GM12801 (cell line): ENCODE measurements around the gene VSTM5.

Source experiments
- CTCF ChIP-seq: IDR thresholded peaks from one replicate; pipeline ENCODE4 v1.5.1; 2011; ENCODE audit warnings: control low read depth; ENCODE audit not compliant: insufficient read length; ENCODE audit errors: extremely low read depth

VSTM5 gene

GRCh38 chr11:93813974-93814373 lies 36.4 kb downstream of the VSTM5 start:
- no peak for TF ChIP-seq CTCF

DNA sequence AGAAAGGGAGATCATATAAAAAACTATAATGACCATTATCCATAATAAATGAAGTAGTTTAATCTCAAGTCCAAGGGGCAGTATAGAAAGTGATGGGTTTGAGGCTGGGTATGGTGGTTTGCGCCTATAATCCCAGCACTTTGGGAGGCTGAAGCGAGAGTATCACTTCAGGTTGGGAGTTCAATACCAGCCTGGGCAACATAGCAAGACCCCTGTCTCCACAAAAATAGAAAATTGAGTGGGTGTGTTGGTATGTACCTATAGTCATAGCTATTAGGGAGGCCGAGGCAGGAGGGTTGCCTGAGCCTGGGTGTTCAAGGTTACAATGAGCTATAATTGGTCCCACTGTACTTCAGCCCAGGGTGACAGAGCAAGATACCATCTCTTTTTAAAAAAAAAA lies 42.4 kb downstream of the VSTM5 start:
- no peak for TF ChIP-seq CTCF

DNA sequence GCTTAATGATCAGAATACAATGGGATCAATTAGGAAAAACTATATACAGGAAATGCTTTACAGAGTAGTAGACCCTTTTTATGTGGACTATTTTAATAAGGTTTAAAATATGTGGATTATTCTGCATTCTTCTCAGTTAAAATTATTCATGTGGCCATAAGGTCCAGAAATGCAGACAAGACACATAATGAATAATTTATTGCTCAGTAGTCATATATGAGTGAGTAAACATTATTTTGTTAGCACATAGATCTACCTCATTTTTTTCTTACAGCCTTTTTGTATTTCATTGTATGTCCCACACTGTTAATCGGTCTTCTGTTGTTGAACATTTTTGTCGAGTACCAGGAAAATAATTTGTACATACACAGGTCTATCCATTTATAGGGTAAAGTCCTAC lies 45.5 kb downstream of the VSTM5 start:
- TF ChIP-seq CTCF: no peak

- TF ChIP-seq CTCF: no peak
These were observed 49.1 kb downstream of the VSTM5 start for GRCh38 chr11:93801366-93801765.

- TF ChIP-seq CTCF: no peak
These were observed 53.8 kb downstream of the VSTM5 start for GRCh38 chr11:93796441-93797231.

DNA sequence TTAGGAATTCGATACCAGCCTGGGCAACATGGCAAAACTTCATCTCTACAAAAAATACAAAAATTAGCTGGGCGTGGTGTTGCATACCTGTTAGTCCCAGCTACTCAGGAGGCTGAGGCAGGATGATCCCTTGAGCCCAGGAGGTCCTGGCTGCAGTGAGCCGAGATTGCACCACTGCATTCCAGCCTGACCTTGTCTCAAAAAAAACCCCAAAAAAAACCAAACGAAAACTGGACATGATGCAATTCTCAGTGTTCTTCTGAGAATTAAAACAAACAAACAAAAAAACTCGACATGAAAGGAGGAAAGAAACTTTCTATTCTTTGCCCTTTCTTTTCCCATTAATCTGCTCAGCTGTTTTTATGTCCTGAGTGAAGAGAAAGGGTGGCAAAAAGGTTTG lies 58.9 kb downstream of the VSTM5 start:
- no peak for TF ChIP-seq CTCF

GRCh38 chr11:93784935-93785360 lies 65.5 kb downstream of the VSTM5 start:
- TF ChIP-seq CTCF: no peak
